Erythroblast (primary cell): ENCODE results near the gene WDR3.

Experiments
- DNase-seq, 2 experiments: peaks; one replicate each; lab custom pipeline; 2025; lab: John Stamatoyannopoulos, UW
- GATA1 ChIP-seq: IDR thresholded peaks from 2 replicates; pipeline ENCODE4 v1.6.1; 2011; ENCODE audit warnings: low read depth, mild to moderate bottlenecking, control low read depth, low read length, moderate library complexity
- POLR2A ChIP-seq: IDR thresholded peaks from 2 replicates; pipeline ENCODE4 v1.6.1; 2011; ENCODE audit warnings: mild to moderate bottlenecking, low read length

The WDR3 gene

DNA sequence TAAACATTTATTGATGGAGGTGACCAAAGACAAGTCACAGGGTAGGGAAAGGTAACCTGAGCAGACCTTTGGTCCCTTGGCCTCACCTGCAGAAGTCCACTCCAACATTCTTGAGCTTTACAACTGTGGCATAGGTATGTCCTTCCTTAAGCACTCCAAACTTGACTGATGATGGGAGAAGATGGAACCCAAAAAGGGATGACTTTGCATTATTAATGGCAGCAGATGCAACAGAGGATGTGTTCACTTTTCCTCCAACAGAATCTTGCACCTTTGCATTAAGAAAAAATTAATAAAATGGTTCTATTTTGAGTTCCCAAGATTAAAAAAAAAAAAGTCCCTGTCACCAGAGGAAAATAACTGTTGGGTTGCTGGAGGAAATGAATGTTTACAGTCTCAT lies 42.2 kb downstream of the WDR3 start:
- TF ChIP-seq POLR2A (no peak), GATA1 (no peak)
- no peak for DNase-seq

DNA sequence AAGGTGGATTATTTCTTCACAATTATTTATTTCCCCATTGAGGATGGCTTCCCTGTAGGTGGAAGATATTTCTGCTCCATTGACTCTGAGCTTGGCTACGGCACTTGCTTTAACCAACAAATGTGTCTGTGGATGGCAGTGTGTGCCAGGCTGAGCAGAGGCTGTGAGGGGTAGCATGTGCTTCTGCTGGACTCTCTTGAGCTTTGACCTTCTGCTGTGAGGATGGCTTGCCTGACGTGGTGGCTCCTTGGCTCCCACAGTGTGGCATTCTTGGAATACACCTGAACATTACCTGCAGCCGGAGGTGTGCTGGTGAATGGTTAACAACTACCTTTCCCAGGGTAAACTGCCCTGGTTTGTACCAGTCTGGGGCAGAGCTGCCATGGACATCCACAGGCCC lies 46.8 kb downstream of the WDR3 start:
- no peak for DNase-seq
- no peak for TF ChIP-seq GATA1
- TF ChIP-seq POLR2A = no peak

DNA sequence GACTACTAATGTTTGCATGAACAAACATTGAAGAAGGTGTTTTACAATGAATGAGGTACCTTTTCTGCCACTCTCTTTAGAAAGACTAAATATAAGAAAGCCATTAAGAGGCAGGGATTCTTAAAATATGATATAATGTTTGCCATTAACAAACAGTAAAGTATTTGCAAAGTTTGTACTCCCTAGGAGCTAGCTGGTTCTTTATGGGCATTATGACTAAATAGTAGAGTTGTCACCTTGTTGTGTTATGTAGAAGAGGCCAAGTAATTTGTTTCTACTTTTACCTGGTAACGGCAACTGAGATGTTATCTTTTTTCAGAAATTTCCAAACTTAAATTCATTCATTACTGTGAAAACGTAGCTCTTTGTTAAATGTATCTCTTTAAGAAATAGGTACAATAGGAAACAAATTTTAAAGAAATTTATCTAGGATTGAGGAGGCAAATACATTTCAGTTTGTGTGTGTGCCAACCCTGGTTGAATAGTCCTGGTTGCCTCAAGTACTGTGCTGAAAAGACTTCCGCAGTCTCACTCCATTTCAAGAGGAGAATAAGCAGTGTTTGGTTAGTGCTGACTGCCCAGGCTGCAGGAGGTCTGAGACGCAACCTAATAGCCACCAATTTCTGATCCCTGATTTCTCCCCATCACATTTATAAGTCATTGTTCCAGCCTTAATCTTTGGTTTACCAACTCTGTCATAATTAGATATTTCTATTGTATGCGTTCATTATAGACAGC lies 52.1 kb downstream of the WDR3 start:
- TF ChIP-seq GATA1 (no peak), POLR2A (no peak)
- no peak for DNase-seq

DNA sequence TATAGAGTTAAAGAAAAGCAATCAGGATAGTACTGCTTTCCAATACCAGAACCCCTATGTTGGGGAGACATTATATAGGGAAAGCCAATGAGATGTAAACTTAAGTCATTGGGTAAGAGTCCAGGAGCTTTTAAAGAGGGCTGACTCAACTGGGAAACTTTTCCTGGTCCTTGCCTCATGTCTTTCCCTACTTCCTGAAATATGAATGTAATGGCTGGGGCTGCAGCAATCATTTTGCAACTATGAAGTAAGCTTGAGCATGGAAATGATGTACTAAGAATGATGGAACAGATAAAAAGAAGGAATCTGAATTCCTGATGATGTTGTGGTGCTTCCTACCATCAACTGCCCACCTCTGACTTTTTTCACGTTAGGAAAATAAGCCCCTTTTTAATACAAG lies 55.7 kb downstream of the WDR3 start:
- no peak for TF ChIP-seq POLR2A
- no peak for TF ChIP-seq GATA1

DNA sequence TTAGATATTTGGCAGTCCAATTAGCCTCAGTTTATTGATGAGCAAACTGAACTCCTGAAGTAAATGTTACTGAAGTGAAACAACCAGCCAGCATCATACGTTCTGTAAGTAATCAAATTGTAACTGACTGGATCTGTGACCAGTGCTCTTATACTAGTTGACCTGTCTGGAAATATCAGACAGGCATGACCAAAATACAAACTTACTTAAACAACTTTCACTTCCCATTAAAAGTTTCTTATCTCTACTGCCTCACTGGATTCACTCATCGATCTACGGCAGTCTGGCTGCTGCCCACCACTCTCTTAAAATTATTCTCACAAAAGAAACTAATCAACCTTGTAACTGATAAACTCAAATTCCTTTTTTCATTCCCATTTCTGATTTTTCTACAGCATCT lies 56.4 kb downstream of the WDR3 start:
- no peak for DNase-seq
- TF ChIP-seq GATA1 (no peak), POLR2A (no peak)

More for the DNA sequence above, 55.7 kb downstream of the WDR3 start:
- DNase-seq = no peak

DNA sequence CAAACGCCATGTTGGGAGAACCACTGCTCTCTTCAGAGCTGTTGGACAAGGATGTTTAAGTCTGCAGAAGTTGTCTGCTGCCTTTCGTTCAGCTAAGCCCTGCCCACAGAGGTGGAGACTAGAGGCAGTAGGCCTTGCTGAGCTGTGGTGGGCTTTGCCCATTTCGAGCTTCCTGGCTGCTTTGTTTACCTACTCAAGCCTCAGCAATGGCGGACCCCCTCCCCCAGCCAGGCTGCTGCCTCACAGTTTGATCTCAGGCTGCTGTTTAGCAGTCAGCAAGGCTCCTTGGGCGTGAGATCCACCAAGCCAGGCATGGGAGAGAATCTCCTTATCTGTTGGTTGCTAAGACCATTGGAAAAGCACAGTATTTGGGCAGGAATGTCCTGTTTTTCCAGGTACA lies 74.8 kb downstream of the WDR3 start:
- no peak for DNase-seq
- no peak for TF ChIP-seq GATA1
- no peak for TF ChIP-seq POLR2A

DNA sequence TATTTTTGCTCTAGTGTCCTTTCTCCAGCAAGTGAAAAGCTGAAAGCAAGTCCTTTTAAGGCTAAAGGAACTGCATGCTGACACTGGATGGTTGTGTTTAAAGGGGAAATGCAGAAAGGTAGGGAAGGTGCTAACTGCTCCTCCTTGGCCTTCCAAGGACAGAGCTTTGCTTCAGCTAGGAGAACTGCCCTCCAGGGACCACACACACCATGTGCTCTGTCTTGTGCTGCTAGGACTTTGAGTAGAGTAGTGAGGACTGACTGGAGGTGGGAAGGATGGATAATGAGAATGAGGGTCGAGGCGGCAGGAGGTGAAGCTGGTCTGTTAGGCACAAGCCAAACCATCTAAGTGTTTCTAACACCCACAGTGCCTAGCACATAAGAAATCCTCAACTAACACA lies 77.9 kb downstream of the WDR3 start:
- no peak for TF ChIP-seq POLR2A
- TF ChIP-seq GATA1 = no peak
- DNase-seq = no peak

DNA sequence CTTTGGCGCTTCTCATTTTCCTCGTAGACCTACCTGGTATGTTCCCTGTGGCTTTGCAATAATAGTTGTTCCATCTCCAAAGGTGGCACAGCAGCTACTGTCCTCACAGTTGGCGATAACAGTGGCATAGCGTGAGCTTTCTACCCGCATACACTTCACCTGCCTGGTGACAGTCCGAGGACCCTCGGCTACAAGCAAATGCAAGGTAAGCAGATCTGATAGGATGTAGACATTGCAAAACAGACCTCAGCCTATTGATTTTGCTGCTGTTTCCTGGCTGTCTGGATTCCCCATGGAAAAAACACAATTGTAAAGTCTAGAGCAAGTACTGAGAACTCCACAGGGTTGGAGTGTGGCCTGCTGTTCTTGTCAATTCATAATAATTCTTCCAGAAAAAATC lies 78.5 kb downstream of the WDR3 start:
- no peak for DNase-seq
- no peak for TF ChIP-seq GATA1
- TF ChIP-seq POLR2A = no peak

DNA sequence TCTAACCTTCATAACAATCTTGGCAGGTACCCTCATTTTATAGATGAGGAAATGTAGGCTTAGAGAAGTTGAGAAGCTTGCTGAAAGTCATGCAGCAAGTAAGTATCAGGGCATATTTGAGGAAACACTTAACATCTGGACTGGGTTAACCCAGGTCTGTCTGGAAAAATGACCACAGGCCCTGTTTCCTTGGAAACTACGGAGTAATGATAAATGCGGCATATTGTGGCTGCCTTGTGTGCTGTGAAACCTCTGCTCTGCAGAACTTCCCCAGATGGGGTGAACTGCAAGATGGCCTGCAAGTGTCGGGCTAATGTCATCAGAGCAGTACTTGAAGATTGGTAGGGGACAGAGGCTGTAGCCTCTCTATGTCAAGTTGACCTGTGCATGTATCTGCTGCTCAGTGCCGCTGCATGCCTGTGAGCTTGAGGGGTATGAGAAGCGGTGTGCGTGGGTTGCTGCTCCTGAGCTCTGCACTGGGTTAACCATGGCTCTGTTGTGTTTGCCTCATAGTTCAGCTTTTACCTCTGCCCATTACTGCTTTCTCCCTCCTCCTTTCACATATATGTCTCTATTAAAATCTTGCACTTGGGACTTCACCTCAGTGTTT lies 83.1 kb downstream of the WDR3 start:
- no peak for DNase-seq
- TF ChIP-seq GATA1 (no peak), POLR2A (no peak)

DNA sequence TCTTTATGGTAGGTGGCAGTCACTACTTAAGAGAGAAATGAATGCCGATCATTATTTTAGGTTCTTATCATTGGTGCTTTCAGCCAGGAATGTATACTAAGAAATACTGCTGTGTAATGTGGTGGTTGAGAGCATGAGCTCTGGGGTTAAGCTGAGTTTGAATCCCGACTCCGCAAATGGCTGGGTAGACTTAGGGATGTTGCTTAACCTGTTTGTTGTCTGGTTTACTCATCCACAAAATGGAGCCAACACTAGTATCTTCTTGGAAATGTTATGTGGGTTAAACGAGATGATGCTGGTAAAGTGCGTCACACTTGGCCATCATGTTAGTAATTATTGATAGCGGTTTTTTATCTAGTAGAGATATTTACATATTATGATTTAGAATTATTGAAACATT lies 83.8 kb downstream of the WDR3 start:
- no peak for DNase-seq
- TF ChIP-seq GATA1 (no peak), POLR2A (no peak)

DNA sequence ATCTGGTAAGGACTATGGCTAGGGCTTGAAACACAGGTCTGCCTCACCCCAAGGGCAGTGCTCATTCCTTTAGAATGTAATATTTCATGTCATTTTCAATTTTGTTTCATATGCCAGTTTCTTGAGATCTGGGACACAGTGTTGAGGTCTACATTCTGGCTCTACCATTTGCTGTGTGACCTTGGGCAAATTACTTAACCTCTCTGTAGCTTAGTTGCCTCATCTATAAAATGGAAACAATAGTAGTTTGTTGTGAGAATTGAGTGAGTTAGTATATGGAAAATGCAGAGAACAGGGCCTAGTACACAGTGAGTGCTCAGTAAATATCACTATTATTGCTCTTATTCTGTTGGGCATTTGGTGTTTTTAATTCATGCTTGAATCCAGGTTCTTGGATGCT lies 84.4 kb downstream of the WDR3 start:
- no peak for DNase-seq
- no peak for TF ChIP-seq POLR2A
- TF ChIP-seq GATA1 = no peak
